ENCODE measurements around the gene TMEM87B. TPM values are rescaled to one million over a fixed set of nuclear protein-coding genes. Genes with fewer than 3 reads are reported as not detected.
A peak's percentile ranks its signal among the peaks of the same experiment; 100 is the strongest.
"Not testable (repeated sequence)": the region's sequence is repeated elsewhere in the genome, so short reads cannot be mapped to it uniquely, and the experiment has no call there.

The TMEM87B gene
- total RNA-seq, 2 donors from 2014 or later, result 21.5 to 60.7 TPM

- intact Hi-C loops (cut with DNase I), result no loop called here
- Histone ChIP-seq H3K9me3 (no peaks in the 10 kb centered on the region), H3K4me3 (no peak overlapping the region), H3K27me3 (replicated peaks; ENCODE audit: insufficient read depth) (no peaks in the 10 kb centered on the region), H3K4me1 (replicated peaks) (peaks cover 5% of the 10 kb centered on the region), H3K27ac (no peak overlapping the region), H3K36me3 (no peaks in the 10 kb centered on the region)
- TF ChIP-seq POLR2AphosphoS5 (IDR thresholded peaks at IDR 0.05), result no peak
- TF ChIP-seq POLR2A (IDR thresholded peaks at IDR 0.05), result no peak
- no peak for TF ChIP-seq CTCF (IDR thresholded peaks at IDR 0.05)
- 95% methylated on average over 1 of the region's 1 CpG for WGBS
- DNase-seq (ENCODE audit: low spot score), result no peak
Measured at GRCh38 chr2:112035786-112036185, 19.3 kb upstream of the TMEM87B start.

- H3K36me3 ChIP-seq; intact Hi-C loops (cut with DNase I); DNase-seq (ENCODE audit: low spot score); H3K27me3 ChIP-seq (replicated peaks; ENCODE audit: insufficient read depth); H3K4me3 ChIP-seq; H3K27ac ChIP-seq; H3K4me1 ChIP-seq (replicated peaks); H3K9me3 ChIP-seq: not testable (repeated sequence)
- 80% methylated on average over 12 of the region's 12 CpGs for WGBS
Measured at GRCh38 chr2:112039556-112039955, 15.5 kb upstream of the TMEM87B start.

GRCh38 chr2:112040066-112040465, 15.0 kb upstream of the TMEM87B start:
- H3K27me3 ChIP-seq (replicated peaks; ENCODE audit: insufficient read depth); intact Hi-C loops (cut with DNase I); H3K36me3 ChIP-seq; H3K27ac ChIP-seq; H3K4me1 ChIP-seq (replicated peaks); H3K4me3 ChIP-seq; DNase-seq (ENCODE audit: low spot score); H3K9me3 ChIP-seq: not testable (repeated sequence)
- 91% methylated on average over 2 of the region's 2 CpGs for WGBS

- TF ChIP-seq POLR2AphosphoS5 (IDR thresholded peaks at IDR 0.05), result peak; percentile 43
- H3K4me1 ChIP-seq (replicated peaks); H3K9me3 ChIP-seq; H3K27me3 ChIP-seq (replicated peaks; ENCODE audit: insufficient read depth); H3K4me3 ChIP-seq; intact Hi-C loops (cut with DNase I); H3K36me3 ChIP-seq: not testable (repeated sequence)
- peak overlapping the region in 1 of 2 donors; percentile 17 for H3K27ac ChIP-seq
- DNase-seq (ENCODE audit: low spot score), result peak; percentile 49
- 42% methylated on average over 6 of the region's 6 CpGs for WGBS
Measured at GRCh38 chr2:112041460-112041859, 13.6 kb upstream of the TMEM87B start.

GRCh38 chr2:112045446-112046014, 9.5 kb upstream of the TMEM87B start:
- Histone ChIP-seq H3K27ac (no peak overlapping the region), H3K27me3 (replicated peaks; ENCODE audit: insufficient read depth) (no peaks in the 10 kb centered on the region), H3K4me1 (replicated peaks) (no peaks in the 10 kb centered on the region), H3K4me3 (no peak overlapping the region), H3K36me3 (no peaks in the 10 kb centered on the region), H3K9me3 (no peaks in the 10 kb centered on the region)
- intact Hi-C loops (cut with DNase I), result no loop called here
- DNase-seq (ENCODE audit: low spot score), result no peak
- TF ChIP-seq POLR2AphosphoS5 (IDR thresholded peaks at IDR 0.05) (no peak), POLR2A (IDR thresholded peaks at IDR 0.05) (no peak), CTCF (IDR thresholded peaks at IDR 0.05) (no peak)

GRCh38 chr2:112046231-112046630, 8.8 kb upstream of the TMEM87B start:
- Histone ChIP-seq H3K4me3 (no peak overlapping the region), H3K36me3 (no peaks in the 10 kb centered on the region), H3K4me1 (replicated peaks) (no peaks in the 10 kb centered on the region), H3K27ac (no peak overlapping the region), H3K9me3 (no peaks in the 10 kb centered on the region), H3K27me3 (replicated peaks; ENCODE audit: insufficient read depth) (no peaks in the 10 kb centered on the region)
- intact Hi-C loops (cut with DNase I), result no loop called here
- no peak for TF ChIP-seq POLR2AphosphoS5 (IDR thresholded peaks at IDR 0.05)
- no peak for TF ChIP-seq POLR2A (IDR thresholded peaks at IDR 0.05)
- TF ChIP-seq CTCF (IDR thresholded peaks at IDR 0.05), result no peak
- no peak for DNase-seq (ENCODE audit: low spot score)
